ENCODE results near the gene KLHDC7A.

DNA sequence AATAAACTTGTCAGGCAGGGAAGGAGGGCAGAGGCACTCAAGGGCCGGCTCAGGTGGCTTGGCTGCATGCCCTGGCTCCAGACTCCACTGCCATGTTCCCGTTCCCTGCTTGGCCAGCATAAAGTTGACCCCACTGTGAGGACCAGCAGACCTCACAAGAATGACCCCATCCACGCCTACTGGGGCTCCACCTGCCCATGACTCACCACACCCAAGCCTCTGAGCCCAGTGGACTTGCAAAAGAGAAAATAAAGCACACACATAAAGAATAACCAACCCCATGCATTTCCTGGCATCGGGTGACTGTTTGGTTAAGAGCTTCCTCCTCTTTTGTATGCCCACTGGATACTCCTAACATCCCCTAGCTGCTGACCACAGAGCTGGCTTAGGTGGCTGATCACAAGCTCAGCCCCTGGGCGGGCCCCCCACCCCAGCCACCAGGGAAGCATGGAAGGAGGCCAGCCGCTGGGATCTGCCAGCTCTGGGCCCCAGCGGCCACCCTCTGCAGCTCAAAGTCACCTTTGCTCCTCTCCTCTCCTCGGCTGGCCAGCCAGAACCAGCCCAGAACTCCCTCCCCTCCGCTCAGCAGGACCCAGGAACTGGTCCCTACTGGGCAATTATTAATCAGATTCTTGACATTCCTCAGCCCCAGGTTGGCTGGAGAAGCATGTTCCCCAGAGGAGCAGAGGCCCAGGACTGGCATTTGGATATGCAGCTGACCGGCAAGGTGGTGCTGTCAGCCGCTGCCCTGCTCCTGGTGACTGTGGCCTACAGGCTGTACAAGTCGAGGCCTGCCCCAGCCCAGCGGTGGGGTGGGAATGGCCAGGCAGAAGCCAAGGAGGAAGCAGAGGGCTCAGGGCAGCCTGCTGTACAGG lies at the start of gene KLHDC7A:
- TF ChIP-seq POLR2A (IDR thresholded peaks at IDR 0.05): peak; percentile 78
- TF ChIP-seq, protein P1, sequence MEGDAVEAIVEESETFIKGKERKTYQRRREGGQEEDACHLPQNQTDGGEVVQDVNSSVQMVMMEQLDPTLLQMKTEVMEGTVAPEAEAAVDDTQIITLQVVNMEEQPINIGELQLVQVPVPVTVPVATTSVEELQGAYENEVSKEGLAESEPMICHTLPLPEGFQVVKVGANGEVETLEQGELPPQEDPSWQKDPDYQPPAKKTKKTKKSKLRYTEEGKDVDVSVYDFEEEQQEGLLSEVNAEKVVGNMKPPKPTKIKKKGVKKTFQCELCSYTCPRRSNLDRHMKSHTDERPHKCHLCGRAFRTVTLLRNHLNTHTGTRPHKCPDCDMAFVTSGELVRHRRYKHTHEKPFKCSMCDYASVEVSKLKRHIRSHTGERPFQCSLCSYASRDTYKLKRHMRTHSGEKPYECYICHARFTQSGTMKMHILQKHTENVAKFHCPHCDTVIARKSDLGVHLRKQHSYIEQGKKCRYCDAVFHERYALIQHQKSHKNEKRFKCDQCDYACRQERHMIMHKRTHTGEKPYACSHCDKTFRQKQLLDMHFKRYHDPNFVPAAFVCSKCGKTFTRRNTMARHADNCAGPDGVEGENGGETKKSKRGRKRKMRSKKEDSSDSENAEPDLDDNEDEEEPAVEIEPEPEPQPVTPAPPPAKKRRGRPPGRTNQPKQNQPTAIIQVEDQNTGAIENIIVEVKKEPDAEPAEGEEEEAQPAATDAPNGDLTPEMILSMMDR (IDR thresholded peaks at IDR 0.05): peak in 1 of 4 donors; percentile 22

Data from right lobe of liver (tissue), 4 donors.